Head of caudate nucleus (tissue), 42 donors: ENCODE measurements around the gene ORAI2.
"Not testable (repeated sequence)": the region's sequence is repeated elsewhere in the genome, so short reads cannot be mapped to it uniquely, and the experiment has no call there.

Source experiments
- DNase-seq, 42 donors: peaks; one replicate each; pipeline versions ENCODE4 v3.0.0 to v3.0.0-alpha.2; 2020 to 2021; ENCODE audit warnings: mixed read lengths in 7 of 42
- intact Hi-C: fragments of 100-400 bp; cut with DNase I; formaldehyde crosslinking; loops from one replicate; pipeline ENCODE4 v1.15.0; 2022

ORAI2 gene

GRCh38 chr7:102479209-102479584, 45.8 kb downstream of the ORAI2 start:
- intact Hi-C loops, DNase-seq: not testable (repeated sequence)

GRCh38 chr7:102479982-102480637, 46.7 kb downstream of the ORAI2 start:
- peak in 39 of 42 donors; percentile 4 to 77 (median 51) for DNase-seq

GRCh38 chr7:102481962-102482361, 48.6 kb downstream of the ORAI2 start:
- intact Hi-C loops: not testable (repeated sequence)
- peak in 3 of 42 donors; percentile 1 to 7 (median 3) for DNase-seq

More at GRCh38 chr7:102479982-102480637, 46.7 kb downstream of the ORAI2 start:
- intact Hi-C loops: not testable (repeated sequence)

GRCh38 chr7:102484317-102484716, 50.9 kb downstream of the ORAI2 start:
- intact Hi-C loops, DNase-seq: not testable (repeated sequence)

GRCh38 chr7:102490529-102491075, 57.2 kb downstream of the ORAI2 start:
- peak in 7 of 42 donors; percentile 2 to 39 (median 5) for DNase-seq

GRCh38 chr7:102493220-102493935, 60.0 kb downstream of the ORAI2 start:
- intact Hi-C loops, DNase-seq: not testable (repeated sequence)

More at GRCh38 chr7:102490529-102491075, 57.2 kb downstream of the ORAI2 start:
- intact Hi-C loops: not testable (repeated sequence)

GRCh38 chr7:102494026-102494425, 60.7 kb downstream of the ORAI2 start:
- DNase-seq: peak in 4 of 42 donors; percentile 2 to 32 (median 9)
- intact Hi-C loops: not testable (repeated sequence)

- intact Hi-C loops, DNase-seq: not testable (repeated sequence)
Measured at GRCh38 chr7:102494473-102495149, 61.2 kb downstream of the ORAI2 start.

- peak in 4 of 42 donors; percentile 2 to 28 (median 4) for DNase-seq
- intact Hi-C loops: not testable (repeated sequence)
Measured at GRCh38 chr7:102496861-102497260, 63.5 kb downstream of the ORAI2 start.

- peak in 3 of 42 donors; percentile 3 to 27 (median 4) for DNase-seq
Measured at GRCh38 chr7:102497308-102497707, 63.9 kb downstream of the ORAI2 start.

GRCh38 chr7:102498321-102498720, 64.9 kb downstream of the ORAI2 start:
- DNase-seq: peak in 6 of 42 donors; percentile 0 to 26 (median 4)
- intact Hi-C loops: not testable (repeated sequence)

More at GRCh38 chr7:102497308-102497707, 63.9 kb downstream of the ORAI2 start:
- intact Hi-C loops: not testable (repeated sequence)

- DNase-seq, intact Hi-C loops: not testable (repeated sequence)
Measured at GRCh38 chr7:102503141-102503540, 69.8 kb downstream of the ORAI2 start.

GRCh38 chr7:102505298-102506185, 72.2 kb downstream of the ORAI2 start:
- intact Hi-C loops: not testable (repeated sequence)
- peak in 3 of 42 donors; percentile 6 to 8 (median 6) for DNase-seq
